ENCODE results near the gene SPEM2. TPM values are rescaled to one million over a fixed set of nuclear protein-coding genes. Genes with fewer than 3 reads are reported as not detected.

Gene SPEM2
- total and polyA plus RNA-seq, 2 of the 8 experiments (the other 6 are each of a cell fraction or from before 2014, with no cell fraction given) = 0.03 TPM; not detected in 1

GRCh38 chr17:7405350-7406234, 19.8 kb upstream of the SPEM2 start:
- H2BK15ac ChIP-seq (ENCODE audit: low read length) = no peak overlapping the region; the same call in 1 of the 2 replicates
- ChIA-PET CTCF (ENCODE audit: partially characterized antibody) (interaction anchor here (1.0 to 2.9 kb wide), 7 partner anchors 16 to 155 kb away, joined by 3 to 15 read pairs (median 4); partner anchors contain the start of gene SPEM1), POLR2A (ENCODE audit: partially characterized antibody) (interaction anchor here (0.7 to 8.2 kb wide), 15 partner anchors 11 to 153 kb away, joined by 3 to 66 read pairs (median 5); partner anchors contain the start of genes ACAP1, CHRNB1, FGF11 and PLSCR3)
- H2AK5ac ChIP-seq (ENCODE audit: low read depth, low read length) = peak overlapping the region; percentile 82; the same call in 1 of the 2 replicates
- H4K20me1 ChIP-seq (replicated peaks in 1 of 2; ENCODE audit: control insufficient read depth in 1 of 2, insufficient read depth in 2 of 2, low read length in 2 of 2) = peaks cover 0 to 16% of the 10 kb centered on the region in 2 experiments
- H3K23ac ChIP-seq (ENCODE audit: insufficient read length) = no peak overlapping the region
- H2BK5ac ChIP-seq (ENCODE audit: low read depth, low read length) = peak overlapping the region; percentile 88; the same call in 1 of the 2 replicates
- peak overlapping the region; percentile 54 for H4K8ac ChIP-seq (ENCODE audit: extremely low read depth, insufficient read depth, low read length)
- H3K4me2 ChIP-seq (ENCODE audit: insufficient read depth in 1 of 2, low read depth in 2 of 2, low read length in 2 of 2) = peak overlapping the region; percentile 90 to 97
- peak overlapping the region in 3 of 4 experiments; percentile 56 to 76 (median 62); a peak in 6 of 7 replicates for H3K9ac ChIP-seq (replicated peaks in 1 of 4; ENCODE audit: extremely low read depth in 1 of 4, low read depth in 3 of 4, low read length in 3 of 4)
- DNase-seq (ENCODE audit: low read depth in 1 of 2, low spot score in 2 of 2) (peak in 1 of 2 experiments; percentile 66), FAIRE-seq (no peak)
- peaks cover 2 to 18% (median 16%) of the 10 kb centered on the region in 4 experiments; a peak in 5 of 8 replicates for H3K36me3 ChIP-seq (ENCODE audit: control insufficient read depth in 2 of 4, insufficient read depth in 4 of 4, low read length in 3 of 4)
- peak overlapping the region; percentile 87 for H3K4ac ChIP-seq (replicated peaks; ENCODE audit: insufficient read length, low read depth, low read length)
- peak overlapping the region; percentile 93 for H4K91ac ChIP-seq (replicated peaks; ENCODE audit: insufficient read length, low read length)
- H3K4me1 ChIP-seq (replicated peaks in 1 of 4; ENCODE audit: control insufficient read depth in 3 of 4, insufficient read depth in 4 of 4, low read length in 3 of 4) = peaks cover 0 to 15% (median 11%) of the 10 kb centered on the region in 4 experiments; a peak in 5 of 7 replicates
- 1% methylated on average over 11 of the region's 38 CpGs; no CpG with 5 or more reads in 1 of the 2 experiments for WGBS, 2 experiments (ENCODE audit: extremely low coverage in 1 of 2, insufficient coverage in 1 of 2, insufficient read length in 1 of 2, insufficient replicate concordance in 2 of 2, low coverage in 1 of 2, low lambda C conversion rate in 2 of 2, missing lambda C conversion rate in 1 of 2)
- H2BK20ac ChIP-seq (ENCODE audit: low read length) = no peak overlapping the region
- no peak overlapping the region for H3K14ac ChIP-seq (ENCODE audit: insufficient read length)
- peak overlapping the region; percentile 81 for H3K18ac ChIP-seq (ENCODE audit: extremely low read depth, low read length)
- peak overlapping the region; percentile 72 to 94 (median 81) for H3K4me3 ChIP-seq (ENCODE audit: extremely low read depth in 1 of 4, insufficient read depth in 2 of 4, low read depth in 3 of 4, low read length in 4 of 4)
- 0 out of 2 replicates have a peak overlapping the region, but pooled peaks have one; percentile 34 for H3K27ac ChIP-seq (ENCODE audit: low read depth, low read length)
- H3K23me2 ChIP-seq (ENCODE audit: low read depth, low read length) = peaks cover 17% of the 10 kb centered on the region; the same call in 1 of the 2 replicates
- H3K79me2 ChIP-seq (ENCODE audit: control insufficient read depth in 1 of 2, insufficient read depth in 2 of 2, low read length in 2 of 2) = peaks cover 0 to 8% of the 10 kb centered on the region in 2 experiments; a peak in 1 of 4 replicates
- H3K56ac ChIP-seq (replicated peaks; ENCODE audit: insufficient read length, low read depth, low read length) = peak overlapping the region; percentile 32
- no peak overlapping the region for H2BK120ac ChIP-seq (replicated peaks; ENCODE audit: low read depth, low read length)
- H3K27me3 ChIP-seq (replicated peaks in 1 of 4; ENCODE audit: control insufficient read depth in 3 of 4, extremely low read depth in 1 of 4, insufficient read depth in 3 of 4, low read length in 3 of 4) = no peaks in the 10 kb centered on the region; a peak in 1 of 7 replicates
- H3K79me1 ChIP-seq (ENCODE audit: low read depth, low read length) = peaks cover 7% of the 10 kb centered on the region
- no peaks in the 10 kb centered on the region for H3K9me3 ChIP-seq (ENCODE audit: insufficient read depth in 2 of 2, low read depth in 1 of 2, low read length in 1 of 2)
- no peak overlapping the region; the same call in 1 of the 2 replicates for H2BK12ac ChIP-seq (ENCODE audit: low read depth, low read length)
- H4K5ac ChIP-seq (ENCODE audit: insufficient read length, low read depth, low read length) = peak overlapping the region; percentile 50
- no peak overlapping the region for H2AFZ ChIP-seq (ENCODE audit: low read length)
- TF ChIP-seq KDM5A (IDR thresholded peaks at IDR 0.05; ENCODE audit: low read length) = no peak
- TF ChIP-seq KDM1A (IDR thresholded peaks at IDR 0.05; ENCODE audit: borderline replicate concordance, low read length) = no peak
- TF ChIP-seq TAF7 (optimal IDR thresholded peaks at IDR 0.05; ENCODE audit: borderline replicate concordance, low read depth, low read length) = no peak
- TF ChIP-seq TAF1 (IDR thresholded peaks at IDR 0.05; ENCODE audit: low read depth, low read length) = no peak
- no peak for TF ChIP-seq TEAD4 (IDR thresholded peaks at IDR 0.05; ENCODE audit: low read depth, low read length)
- no peak for TF ChIP-seq SIX5 (IDR thresholded peaks at IDR 0.05; ENCODE audit: low read depth, low read length)
- TF ChIP-seq SIRT6 (IDR thresholded peaks at IDR 0.05; ENCODE audit: low read length) = no peak
- no peak for TF ChIP-seq CTCF (IDR thresholded peaks at IDR 0.05; ENCODE audit: control extremely low read depth in 1 of 3, insufficient read depth in 1 of 3, low read depth in 1 of 3, low read length in 3 of 3)

Data from H1 (cell line).